Stimulated activated effector memory CD8-positive, alpha-beta T cell treated with anti-CD3 and anti-CD28 coated beads, Interleukin-12 subunit alpha, Interleukin-12 subunit beta, amount 100 ng/mL, for 72 hours (primary cell): Measurements from ENCODE around the gene TANC2.
"Not testable (repeated sequence)": the region's sequence is repeated elsewhere in the genome, so short reads cannot be mapped to it uniquely, and the experiment has no call there.

Experiments used
- ATAC-seq: fragments of 150-1000 bp; cut with Tn5 transposase; 2 replicates; pipeline ENCODE4 v1.10.0; 2021
- DNase-seq, 2 donors: peaks; one replicate each; pipeline ENCODE4 v3.0.0; 2021 to 2022; ENCODE audit warnings: low spot score in 2 of 2
- H3K27ac Mint-ChIP-seq: one replicate; pipeline ENCODE4 v1.8.0; 2022; ENCODE audit warnings: mild to moderate bottlenecking, mixed read lengths
- H3K36me3 Mint-ChIP-seq: one replicate; pipeline ENCODE4 v1.8.0; 2022; ENCODE audit warnings: mild to moderate bottlenecking, mixed read lengths
- H3K4me1 Mint-ChIP-seq: one replicate; pipeline ENCODE4 v1.8.0; 2022; ENCODE audit warnings: mixed read lengths
- H3K4me3 Mint-ChIP-seq: one replicate; pipeline ENCODE4 v1.8.0; 2022; ENCODE audit warnings: mild to moderate bottlenecking, mixed read lengths
- H3K9me3 Mint-ChIP-seq: one replicate; pipeline ENCODE4 v1.8.0; 2022; ENCODE audit warnings: mixed read lengths

Gene TANC2

DNA sequence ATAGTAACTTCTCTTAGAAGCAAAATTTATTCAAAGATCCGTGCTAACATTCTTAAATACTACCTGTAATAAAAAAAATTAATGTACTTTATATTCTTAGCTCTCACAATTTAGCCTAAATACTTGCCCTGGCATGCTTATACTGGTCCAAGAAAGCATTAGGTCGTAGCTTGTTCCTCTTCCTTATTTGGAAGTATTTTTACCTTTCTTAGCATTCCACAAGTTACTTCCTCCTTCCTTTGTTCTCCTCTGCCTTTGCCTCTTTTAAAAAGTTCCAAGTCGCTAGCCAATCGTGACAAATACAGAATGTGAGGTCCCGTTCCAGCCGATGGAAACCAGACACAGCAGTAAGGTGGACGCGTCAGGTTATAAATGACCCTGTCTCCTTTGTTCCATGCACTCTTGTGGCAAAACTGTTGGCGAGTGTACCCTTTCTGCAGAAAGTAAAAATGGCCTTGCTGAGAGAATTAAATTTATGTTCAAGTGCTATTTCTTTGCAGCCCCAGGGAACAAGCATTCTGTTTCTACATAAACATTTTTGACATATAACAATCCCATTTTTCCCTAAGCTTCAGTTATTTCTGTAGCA lies 10.7 kb downstream of the TANC2 start:
- H3K4me3 Mint-ChIP-seq, H3K27ac Mint-ChIP-seq, DNase-seq, ATAC-seq, H3K36me3 Mint-ChIP-seq, H3K4me1 Mint-ChIP-seq, H3K9me3 Mint-ChIP-seq: not testable (repeated sequence)

- no peak for DNase-seq
- Mint-ChIP-seq H3K36me3 (no peaks in the 10 kb centered on the region), H3K4me3 (no peak overlapping the region), H3K4me1 (peaks cover 6% of the 10 kb centered on the region), H3K27ac (no peak overlapping the region), H3K9me3 (peaks cover 16% of the 10 kb centered on the region)
- no peak for ATAC-seq
Observed at GRCh38 chr17:62980842-62981241, 14.8 kb downstream of the TANC2 start.

- Mint-ChIP-seq H3K9me3 (peaks cover 16% of the 10 kb centered on the region), H3K36me3 (no peaks in the 10 kb centered on the region), H3K4me1 (peaks cover 6% of the 10 kb centered on the region), H3K4me3 (no peak overlapping the region), H3K27ac (no peak overlapping the region)
- ATAC-seq (no peak), DNase-seq (no peak)
Observed at GRCh38 chr17:62981933-62982332, 15.9 kb downstream of the TANC2 start.

- Mint-ChIP-seq H3K4me1 (peaks cover 5% of the 10 kb centered on the region), H3K36me3 (no peaks in the 10 kb centered on the region), H3K4me3 (no peak overlapping the region), H3K27ac (no peak overlapping the region), H3K9me3 (peaks cover 13% of the 10 kb centered on the region)
- ATAC-seq (no peak), DNase-seq (no peak)
Observed at GRCh38 chr17:62984801-62985200, 18.8 kb downstream of the TANC2 start.

- H3K27ac Mint-ChIP-seq, result no peak overlapping the region
- H3K9me3 Mint-ChIP-seq, result peaks cover 13% of the 10 kb centered on the region
- DNase-seq, result no peak
- peaks cover 9% of the 10 kb centered on the region for H3K4me1 Mint-ChIP-seq
- H3K36me3 Mint-ChIP-seq, result no peaks in the 10 kb centered on the region
- no peak for ATAC-seq
- H3K4me3 Mint-ChIP-seq, result no peak overlapping the region
Observed at GRCh38 chr17:62986549-62986948, 20.5 kb downstream of the TANC2 start.

- Mint-ChIP-seq H3K36me3 (no peaks in the 10 kb centered on the region), H3K4me1 (peaks cover 9% of the 10 kb centered on the region), H3K27ac (no peak overlapping the region), H3K4me3 (no peak overlapping the region), H3K9me3 (peaks cover 13% of the 10 kb centered on the region)
- no peak for ATAC-seq
- no peak for DNase-seq
Observed at GRCh38 chr17:62987136-62987535, 21.1 kb downstream of the TANC2 start.

DNA sequence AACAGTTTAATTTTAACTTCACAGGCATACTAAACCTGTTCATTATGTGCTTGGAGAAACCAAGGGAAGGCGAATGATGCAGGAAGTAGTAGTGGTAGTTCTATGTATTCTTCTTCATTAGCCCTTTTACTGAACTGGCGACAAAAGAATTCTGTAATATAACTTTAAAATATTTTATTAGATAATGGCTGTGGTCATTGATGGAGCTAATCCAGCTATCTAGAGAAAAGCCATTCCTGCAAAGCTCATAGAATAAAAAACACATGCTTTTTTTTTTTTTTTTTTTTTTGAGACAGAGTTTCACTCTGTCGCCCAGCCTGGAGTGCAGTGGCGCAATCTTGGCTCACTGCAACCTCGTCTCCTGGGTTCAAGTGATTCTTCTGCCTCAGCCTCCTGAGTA lies 23.5 kb downstream of the TANC2 start:
- ATAC-seq (no peak), DNase-seq (no peak)
- Mint-ChIP-seq H3K27ac (no peak overlapping the region), H3K4me1 (peaks cover 9% of the 10 kb centered on the region), H3K9me3 (peaks cover 6% of the 10 kb centered on the region), H3K36me3 (no peaks in the 10 kb centered on the region), H3K4me3 (no peak overlapping the region)

GRCh38 chr17:62994931-62995330 lies 28.9 kb downstream of the TANC2 start:
- no peak for ATAC-seq
- Mint-ChIP-seq H3K4me3 (no peak overlapping the region), H3K4me1 (peaks cover 30% of the 10 kb centered on the region), H3K36me3 (no peaks in the 10 kb centered on the region), H3K9me3 (no peaks in the 10 kb centered on the region), H3K27ac (no peak overlapping the region)
- DNase-seq, result no peak

- ATAC-seq, result peak; percentile 72
- Mint-ChIP-seq H3K4me3 (no peak overlapping the region), H3K4me1 (peaks cover 27% of the 10 kb centered on the region), H3K27ac (no peak overlapping the region), H3K36me3 (no peaks in the 10 kb centered on the region), H3K9me3 (no peaks in the 10 kb centered on the region)
- no peak for DNase-seq
Observed at GRCh38 chr17:62995377-62995885, 29.4 kb downstream of the TANC2 start.

- DNase-seq (no peak), ATAC-seq (no peak)
- no peaks in the 10 kb centered on the region for H3K9me3 Mint-ChIP-seq
- H3K4me3 Mint-ChIP-seq, result no peak overlapping the region
- H3K4me1 Mint-ChIP-seq, result peaks cover 21% of the 10 kb centered on the region
- H3K27ac Mint-ChIP-seq, result no peak overlapping the region
- no peaks in the 10 kb centered on the region for H3K36me3 Mint-ChIP-seq
Observed at GRCh38 chr17:62996221-62996620, 30.2 kb downstream of the TANC2 start.

DNA sequence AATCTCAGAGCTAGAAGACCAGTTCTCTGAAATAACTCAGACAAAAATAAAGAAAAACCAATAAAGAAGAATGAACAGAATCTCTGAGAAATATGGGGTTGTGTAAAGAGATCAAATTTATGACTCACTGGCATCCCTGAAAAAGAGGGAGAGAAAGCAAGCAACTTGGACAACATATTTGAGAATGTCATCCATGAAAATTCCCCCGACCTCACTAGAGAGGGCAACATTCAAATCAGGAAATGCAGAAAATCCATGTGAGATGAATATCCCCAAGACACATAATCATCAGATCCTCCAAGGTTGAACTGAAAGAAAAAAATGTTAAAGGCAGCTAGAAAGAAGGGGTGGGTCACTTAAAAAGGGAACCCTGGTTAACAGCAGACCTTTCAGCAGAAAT lies 32.1 kb downstream of the TANC2 start:
- no peak for ATAC-seq
- Mint-ChIP-seq H3K27ac (no peak overlapping the region), H3K4me3 (no peak overlapping the region), H3K9me3 (no peaks in the 10 kb centered on the region), H3K36me3 (no peaks in the 10 kb centered on the region), H3K4me1 (peaks cover 21% of the 10 kb centered on the region)
- DNase-seq, result no peak

- Mint-ChIP-seq H3K36me3 (no peaks in the 10 kb centered on the region), H3K9me3 (no peaks in the 10 kb centered on the region), H3K4me1 (peaks cover 21% of the 10 kb centered on the region), H3K27ac (no peak overlapping the region), H3K4me3 (no peak overlapping the region)
- ATAC-seq (no peak), DNase-seq (no peak)
Observed at GRCh38 chr17:62998665-62999393, 32.8 kb downstream of the TANC2 start.

- peaks cover 22% of the 10 kb centered on the region for H3K4me1 Mint-ChIP-seq
- no peaks in the 10 kb centered on the region for H3K9me3 Mint-ChIP-seq
- no peak for DNase-seq
- ATAC-seq, result no peak
- no peak overlapping the region for H3K4me3 Mint-ChIP-seq
- H3K36me3 Mint-ChIP-seq, result no peaks in the 10 kb centered on the region
- H3K27ac Mint-ChIP-seq, result no peak overlapping the region
Observed at GRCh38 chr17:62999736-63000135, 33.7 kb downstream of the TANC2 start.

DNA sequence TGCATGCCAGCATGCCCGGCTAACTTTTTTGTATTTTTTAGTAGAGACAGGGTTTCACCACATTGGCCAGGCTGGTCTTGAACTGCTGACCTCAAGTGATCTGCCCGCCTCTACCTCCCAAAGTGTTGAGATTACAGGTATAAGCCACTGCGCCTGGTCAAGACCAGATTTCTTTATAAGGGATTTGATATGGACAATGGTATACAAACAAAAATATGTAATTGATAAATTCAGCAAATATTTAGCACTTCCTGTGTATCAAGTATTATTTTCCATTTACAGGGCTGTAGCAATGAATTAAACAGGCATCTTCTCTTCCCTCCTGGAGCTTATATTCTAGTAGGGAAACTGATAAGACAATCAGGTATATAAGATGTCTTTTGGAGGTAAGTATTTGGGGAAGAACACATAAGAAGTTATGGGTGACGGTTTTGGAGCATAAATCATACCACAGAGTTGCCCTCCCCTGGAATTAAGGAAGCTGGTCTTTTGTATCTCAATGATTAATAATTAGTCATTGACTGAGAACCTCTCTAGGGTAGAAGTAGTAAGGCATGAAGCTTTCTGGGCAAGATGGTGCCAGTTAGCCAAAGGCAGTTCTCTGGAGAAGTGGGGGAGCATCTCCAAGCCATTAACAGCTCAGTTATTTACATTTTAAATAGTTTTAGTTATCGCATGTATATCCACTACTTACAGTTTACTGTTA lies 35.8 kb downstream of the TANC2 start:
- H3K27ac Mint-ChIP-seq, result no peak overlapping the region
- no peak overlapping the region for H3K4me3 Mint-ChIP-seq
- peaks cover 19% of the 10 kb centered on the region for H3K4me1 Mint-ChIP-seq
- ATAC-seq, result no peak
- H3K36me3 Mint-ChIP-seq, result no peaks in the 10 kb centered on the region
- no peaks in the 10 kb centered on the region for H3K9me3 Mint-ChIP-seq
- DNase-seq, result no peak

DNA sequence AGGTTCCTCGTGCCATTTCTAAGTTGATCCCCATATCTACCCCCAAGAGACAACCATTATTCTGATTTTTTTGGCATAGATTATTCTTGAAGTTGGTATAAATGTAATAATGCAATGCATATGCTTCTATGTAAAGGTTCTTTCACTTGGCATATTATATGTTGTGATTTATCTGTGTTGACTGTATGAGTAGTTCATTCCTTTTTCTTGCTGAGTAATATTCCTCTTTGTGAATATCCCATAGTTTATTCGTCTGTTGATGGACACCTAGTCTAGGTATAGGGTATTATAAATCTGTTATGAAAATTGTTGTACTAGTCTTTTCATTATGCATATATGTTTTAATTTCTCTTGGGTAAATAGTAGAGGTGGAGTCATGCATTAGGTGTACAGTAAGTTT lies 36.6 kb downstream of the TANC2 start:
- H3K9me3 Mint-ChIP-seq, result no peaks in the 10 kb centered on the region
- no peak for ATAC-seq
- H3K36me3 Mint-ChIP-seq, result no peaks in the 10 kb centered on the region
- H3K4me1 Mint-ChIP-seq, result peaks cover 19% of the 10 kb centered on the region
- no peak overlapping the region for H3K27ac Mint-ChIP-seq
- no peak overlapping the region for H3K4me3 Mint-ChIP-seq
- no peak for DNase-seq

DNA sequence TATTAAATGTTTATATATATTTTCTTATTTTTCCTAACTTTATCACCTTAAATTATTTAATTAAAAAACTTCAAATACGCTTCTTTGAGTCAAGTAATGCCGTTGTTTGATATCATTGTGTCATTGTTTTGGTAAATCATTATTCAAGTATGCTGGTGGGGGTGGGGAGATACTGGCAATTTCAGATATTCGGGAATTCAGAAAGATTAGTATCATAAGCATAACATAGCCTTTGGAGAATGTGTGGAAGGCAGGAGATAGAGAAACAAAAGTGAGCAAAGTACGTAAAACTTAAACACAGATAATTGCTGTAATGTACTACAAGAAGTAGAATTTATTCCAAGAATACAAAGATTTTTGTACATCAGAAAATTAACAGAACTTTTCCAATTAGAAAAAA lies 49.8 kb downstream of the TANC2 start:
- no peak for DNase-seq
- no peak overlapping the region for H3K27ac Mint-ChIP-seq
- peaks cover 3% of the 10 kb centered on the region for H3K9me3 Mint-ChIP-seq
- H3K4me1 Mint-ChIP-seq, result no peaks in the 10 kb centered on the region
- no peak for ATAC-seq
- peaks cover 13% of the 10 kb centered on the region for H3K36me3 Mint-ChIP-seq
- H3K4me3 Mint-ChIP-seq, result no peak overlapping the region
